ENCODE measurements around the gene PRSS36. TPM values are rescaled to one million over a fixed set of nuclear protein-coding genes. Genes with fewer than 3 reads are reported as not detected.
"Not testable (repeated sequence)": the region's sequence is repeated elsewhere in the genome, so short reads cannot be mapped to it uniquely, and the experiment has no call there.

PRSS36 gene
- total and polyA plus RNA-seq, 3 donors from 2014 or later: 5.4 to 8.3 (median 7.1) TPM

- 86 to 89% methylated on average over 28 of the region's 28 CpGs for WGBS, 2 donors
- TF ChIP-seq POLR2A (IDR thresholded peaks at IDR 0.05): no peak
- TF ChIP-seq CTCF (IDR thresholded peaks at IDR 0.05): no peak
- H3K36me3 ChIP-seq (ENCODE audit: low read depth, missing control alignments): no peaks in the 10 kb centered on the region
- no peaks in the 10 kb centered on the region for H3K9me3 ChIP-seq
- H3K4me1 ChIP-seq: peaks cover 17% of the 10 kb centered on the region
- H3K4me3 ChIP-seq: no peak overlapping the region
- H3K27ac ChIP-seq: no peak overlapping the region
- no peak for DNase-seq
- H3K27me3 ChIP-seq: no peaks in the 10 kb centered on the region
- intact Hi-C loops (cut with DNase I; ENCODE audit: low total_unique reads): no loop called here
These were observed 43.1 kb downstream of the PRSS36 start for GRCh38 chr16:31106509-31107464.

- no peak for TF ChIP-seq POLR2A (IDR thresholded peaks at IDR 0.05)
- TF ChIP-seq CTCF (IDR thresholded peaks at IDR 0.05): peak; percentile 83 to 94 (median 85)
- Histone ChIP-seq H3K4me1 (peaks cover 17% of the 10 kb centered on the region), H3K9me3 (no peaks in the 10 kb centered on the region), H3K27ac (peak overlapping the region; percentile 64 to 76), H3K27me3 (no peaks in the 10 kb centered on the region), H3K4me3 (peak overlapping the region; percentile 34 to 38), H3K36me3 (ENCODE audit: low read depth, missing control alignments) (no peaks in the 10 kb centered on the region)
- 8 to 11% methylated on average over 25 to 33 of the region's 33 CpGs for WGBS, 2 donors
- intact Hi-C loops (cut with DNase I; ENCODE audit: low total_unique reads): no loop called here
- peak; percentile 94 for DNase-seq
These were observed 44.1 kb downstream of the PRSS36 start for GRCh38 chr16:31105677-31106213.

- H3K36me3 ChIP-seq (ENCODE audit: low read depth, missing control alignments); H3K4me1 ChIP-seq; intact Hi-C loops (cut with DNase I; ENCODE audit: low total_unique reads); H3K27ac ChIP-seq; H3K4me3 ChIP-seq; H3K27me3 ChIP-seq; DNase-seq; H3K9me3 ChIP-seq: not testable (repeated sequence)
- WGBS, 2 donors: 54 to 57% methylated on average over 13 of the region's 13 CpGs
These were observed 48.8 kb downstream of the PRSS36 start for GRCh38 chr16:31100876-31101641.

GRCh38 chr16:31099860-31100638 is 49.8 kb downstream of the PRSS36 start:
- no peaks in the 10 kb centered on the region for H3K36me3 ChIP-seq (ENCODE audit: low read depth, missing control alignments)
- H3K27me3 ChIP-seq: no peaks in the 10 kb centered on the region
- no peak overlapping the region for H3K4me3 ChIP-seq
- 65 to 70% methylated on average over 3 to 4 of the region's 4 CpGs for WGBS, 2 donors
- DNase-seq: no peak
- no peak for TF ChIP-seq CTCF (IDR thresholded peaks at IDR 0.05)
- H3K4me1 ChIP-seq: no peaks in the 10 kb centered on the region
- no peaks in the 10 kb centered on the region for H3K9me3 ChIP-seq
- H3K27ac ChIP-seq: no peak overlapping the region
- intact Hi-C loops (cut with DNase I; ENCODE audit: low total_unique reads): loop anchor here (5.0 kb wide), 1 partner anchor 118 kb away; no protein-coding TSS in a partner anchor

Measured in testis (tissue), 3 donors.